MCF 10A (cell line): ENCODE results near the gene PLEKHM3. TPM values are rescaled to one million over a fixed set of nuclear protein-coding genes. Genes with fewer than 3 reads are reported as not detected.

Source experiments
- BruUV-seq: library from RNA; stranded (reverse); fragments of 400-500 nt; replicated peaks from 2 replicates; lab custom pipeline; 2021; lab: Mats Ljungman, UMichigan
- CTCF ChIA-PET: fragments of 300-600 bp; sonication (Branson Sonifier 250); formaldehyde crosslinking; extraction: SDS; loops from one replicate; lab custom pipeline; 2021; ENCODE audit warnings: antibody characterized with exemption, inconsistent platforms; lab: Yijun Ruan, JAX
- POLR2A ChIA-PET: fragments of 300-600, 350-650 bp; sonication (Branson Sonifier 250); formaldehyde crosslinking; extraction: SDS; loops from one replicate; lab custom pipeline; 2020; ENCODE audit warnings: antibody characterized with exemption, inconsistent platforms; lab: Yijun Ruan, JAX
- DNase-seq: peaks from one replicate; pipeline ENCODE4 v3.0.0-alpha.2; 2018; ENCODE audit not compliant: unreplicated experiment
- H3K27ac Mint-ChIP-seq: one replicate; pipeline ENCODE4 v1.8.0; 2022; ENCODE audit warnings: mild to moderate bottlenecking, low read depth, mixed read lengths; ENCODE audit not compliant: unreplicated experiment
- H3K27me3 Mint-ChIP-seq: one replicate; pipeline ENCODE4 v1.8.0; 2022; ENCODE audit warnings: mixed read lengths; ENCODE audit not compliant: insufficient read depth, unreplicated experiment
- H3K36me3 Mint-ChIP-seq: one replicate; pipeline ENCODE4 v1.8.0; 2022; ENCODE audit warnings: mild to moderate bottlenecking, moderate library complexity, mixed read lengths; ENCODE audit not compliant: insufficient read depth, unreplicated experiment
- H3K4me1 Mint-ChIP-seq: one replicate; pipeline ENCODE4 v1.8.0; 2022; ENCODE audit warnings: mixed read lengths; ENCODE audit not compliant: insufficient read depth, unreplicated experiment
- H3K4me3 Mint-ChIP-seq: one replicate; pipeline ENCODE4 v1.8.0; 2022; ENCODE audit warnings: mild to moderate bottlenecking, moderate library complexity, mixed read lengths; ENCODE audit not compliant: unreplicated experiment
- H3K9me3 Mint-ChIP-seq: one replicate; pipeline ENCODE4 v1.8.0; 2022; ENCODE audit warnings: mixed read lengths; ENCODE audit not compliant: unreplicated experiment
- CTCF ChIP-seq: fragments of 200-600 bp; IDR thresholded peaks from one replicate; pipeline ENCODE4 v1.8.0; 2022; ENCODE audit warnings: antibody characterized with exemption, mild to moderate bottlenecking; ENCODE audit not compliant: unreplicated experiment
- intact Hi-C: fragments of 100-400 bp; cut with micrococcal nuclease; formaldehyde crosslinking; loops from 2 replicates; pipeline ENCODE4 v1.14.1; 2022
- total RNA-seq: library from RNA; stranded (reverse); gene quantifications from 2 replicates; pipeline ENCODE4 v1.2.3, GENCODE V29; 2022

The PLEKHM3 gene
- total RNA-seq, 1 experiment from 2014 or later: 5.4 TPM

- no peak for DNase-seq
- Mint-ChIP-seq H3K27me3 (peaks cover 10% of the 10 kb centered on the region), H3K27ac (no peak overlapping the region), H3K36me3 (no peaks in the 10 kb centered on the region), H3K4me3 (no peak overlapping the region), H3K4me1 (peaks cover 6% of the 10 kb centered on the region), H3K9me3 (no peaks in the 10 kb centered on the region)
- POLR2A ChIA-PET: interaction anchor here (0.7 kb wide), 1 partner anchor 1351 kb away, joined by 3 read pairs; no protein-coding TSS in a partner anchor
- TF ChIP-seq CTCF: no peak
- intact Hi-C loops: no loop called here
- BruUV-seq: no TSS peak
- CTCF ChIA-PET: interaction anchor here (1.1 to 1.7 kb wide), 4 partner anchors 9 to 303 kb away, joined by 3 to 6 read pairs (median 5); partner anchors contain the start of gene FZD5
Observed at GRCh38 chr2:208049006-208049405, 23.7 kb upstream of the PLEKHM3 start.

- POLR2A ChIA-PET: no interaction called here
- intact Hi-C loops: no loop called here
- CTCF ChIA-PET: interaction anchor here (0.6 to 1.6 kb wide), 4 partner anchors 18 to 302 kb away, joined by 3 to 6 read pairs (median 4); no protein-coding TSS in a partner anchor
- Mint-ChIP-seq H3K27me3 (peaks cover 6% of the 10 kb centered on the region), H3K4me3 (no peak overlapping the region), H3K4me1 (peaks cover 6% of the 10 kb centered on the region), H3K9me3 (no peaks in the 10 kb centered on the region), H3K27ac (no peak overlapping the region), H3K36me3 (no peaks in the 10 kb centered on the region)
- no peak for DNase-seq
- BruUV-seq: no TSS peak
- no peak for TF ChIP-seq CTCF
Observed at GRCh38 chr2:208047840-208048239, 22.5 kb upstream of the PLEKHM3 start.

GRCh38 chr2:208046686-208047085 lies 21.4 kb upstream of the PLEKHM3 start:
- no peak overlapping the region for H3K27ac Mint-ChIP-seq
- TF ChIP-seq CTCF: no peak
- H3K9me3 Mint-ChIP-seq: no peaks in the 10 kb centered on the region
- POLR2A ChIA-PET: no interaction called here
- CTCF ChIA-PET: interaction anchor here (1.6 kb wide), 1 partner anchor 25 kb away, joined by 4 read pairs; no protein-coding TSS in a partner anchor
- no peak overlapping the region for H3K4me3 Mint-ChIP-seq
- no TSS peak for BruUV-seq
- peaks cover 6% of the 10 kb centered on the region for H3K4me1 Mint-ChIP-seq
- intact Hi-C loops: no loop called here
- no peak for DNase-seq
- no peaks in the 10 kb centered on the region for H3K36me3 Mint-ChIP-seq
- H3K27me3 Mint-ChIP-seq: no peaks in the 10 kb centered on the region

GRCh38 chr2:208042450-208042849 lies 17.1 kb upstream of the PLEKHM3 start:
- intact Hi-C loops: no loop called here
- BruUV-seq: no TSS peak
- ChIA-PET POLR2A (interaction anchor here (0.5 to 2.8 kb wide), 4 partner anchors 17 to 282 kb away, joined by 3 to 15 read pairs (median 3); partner anchors contain the start of gene PLEKHM3), CTCF (interaction anchor here (0.7 to 5.6 kb wide), 10 partner anchors 10 to 550 kb away, joined by 3 to 193 read pairs (median 4); no protein-coding TSS in a partner anchor)
- H3K36me3 Mint-ChIP-seq: no peaks in the 10 kb centered on the region
- no peaks in the 10 kb centered on the region for H3K9me3 Mint-ChIP-seq
- DNase-seq: no peak
- no peak for TF ChIP-seq CTCF
- H3K4me3 Mint-ChIP-seq: no peak overlapping the region
- H3K27me3 Mint-ChIP-seq: no peaks in the 10 kb centered on the region
- H3K4me1 Mint-ChIP-seq: peaks cover under 1% of the 10 kb centered on the region
- H3K27ac Mint-ChIP-seq: no peak overlapping the region
